HG03175 (cell line): ENCODE measurements around the gene SLC49A4.
"Not testable (repeated sequence)": the region's sequence is repeated elsewhere in the genome, so short reads cannot be mapped to it uniquely, and the experiment has no call there.

ENCODE experiments used
- ATAC-seq: cut with Tn5 transposase; IDR thresholded peaks from one replicate; pipeline ENCODE4 v1.9.1; 2021; ENCODE audit warnings: mild to moderate bottlenecking, moderate library complexity; ENCODE audit not compliant: unreplicated experiment

The SLC49A4 gene, protein sequence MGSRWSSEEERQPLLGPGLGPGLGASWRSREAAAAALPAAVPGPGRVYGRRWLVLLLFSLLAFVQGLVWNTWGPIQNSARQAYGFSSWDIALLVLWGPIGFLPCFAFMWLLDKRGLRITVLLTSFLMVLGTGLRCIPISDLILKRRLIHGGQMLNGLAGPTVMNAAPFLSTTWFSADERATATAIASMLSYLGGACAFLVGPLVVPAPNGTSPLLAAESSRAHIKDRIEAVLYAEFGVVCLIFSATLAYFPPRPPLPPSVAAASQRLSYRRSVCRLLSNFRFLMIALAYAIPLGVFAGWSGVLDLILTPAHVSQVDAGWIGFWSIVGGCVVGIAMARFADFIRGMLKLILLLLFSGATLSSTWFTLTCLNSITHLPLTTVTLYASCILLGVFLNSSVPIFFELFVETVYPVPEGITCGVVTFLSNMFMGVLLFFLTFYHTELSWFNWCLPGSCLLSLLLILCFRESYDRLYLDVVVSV

DNA sequence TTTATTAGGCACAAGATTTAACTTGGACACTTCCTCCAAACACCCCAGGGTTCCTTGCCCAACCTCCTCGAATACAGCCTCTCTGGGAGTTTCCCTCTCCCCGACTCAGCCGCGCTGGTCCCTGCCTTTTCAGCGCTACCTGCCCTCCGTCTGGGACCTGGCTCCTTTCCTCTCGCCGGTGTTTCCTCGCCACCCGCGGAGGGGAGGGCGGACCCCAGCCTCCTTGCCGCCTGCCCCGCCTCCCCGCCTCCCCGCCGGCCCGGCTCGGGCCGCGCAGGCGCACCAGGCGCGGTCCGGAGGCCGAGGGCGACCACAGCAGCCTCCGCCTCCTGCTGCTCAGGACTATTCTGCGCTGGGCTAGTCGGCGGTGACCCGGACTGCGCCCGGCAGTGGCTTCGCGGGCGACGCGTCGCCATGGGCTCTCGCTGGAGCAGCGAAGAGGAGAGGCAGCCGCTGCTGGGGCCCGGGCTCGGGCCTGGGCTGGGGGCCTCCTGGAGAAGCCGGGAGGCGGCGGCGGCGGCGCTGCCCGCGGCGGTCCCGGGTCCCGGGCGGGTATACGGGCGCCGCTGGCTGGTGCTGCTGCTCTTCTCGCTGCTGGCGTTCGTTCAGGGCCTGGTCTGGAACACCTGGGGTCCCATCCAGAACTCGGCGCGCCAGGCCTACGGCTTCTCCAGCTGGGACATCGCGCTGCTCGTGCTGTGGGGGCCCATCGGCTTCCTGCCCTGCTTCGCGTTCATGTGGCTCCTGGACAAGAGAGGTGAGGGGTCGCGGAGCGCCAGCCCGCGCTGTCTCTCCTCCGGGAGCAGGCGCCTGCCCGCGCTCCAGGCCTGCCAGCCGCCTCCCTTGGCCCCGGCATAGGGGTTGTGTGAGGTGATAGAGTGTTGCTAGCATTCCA is at the start of gene SLC49A4:
SLC49A4 (plus strand) TSS at position 291 of the 895 bp plus-strand sequence; CDS start at position 415, 124 bp downstream.
- ATAC-seq = peak; percentile 71

GRCh38 chr3:122745369-122746021 is 49.4 kb upstream of the SLC49A4 start:
- ATAC-seq = no peak

DNA sequence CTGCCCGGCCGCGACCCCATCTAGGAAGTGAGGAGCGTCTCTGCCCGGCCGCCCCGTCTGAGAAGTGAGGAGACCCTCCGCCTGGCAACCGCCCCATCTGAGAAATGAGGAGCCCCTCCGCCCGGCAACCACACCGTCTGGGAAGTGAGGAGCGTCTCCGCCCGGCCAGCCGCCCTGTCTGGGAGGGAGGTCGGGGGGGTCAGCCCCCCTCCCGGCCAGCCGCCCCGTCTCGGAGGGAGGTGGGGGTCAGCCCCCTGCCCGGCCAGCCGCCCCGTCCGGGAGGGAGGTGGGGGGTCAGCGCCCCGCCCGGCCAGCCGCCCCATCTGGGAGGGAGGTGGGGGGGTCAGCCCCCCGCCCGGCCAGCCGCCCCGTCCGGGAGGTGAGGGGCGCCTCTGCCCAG is 47.6 kb upstream of the SLC49A4 start:
- ATAC-seq = not testable (repeated sequence)

DNA sequence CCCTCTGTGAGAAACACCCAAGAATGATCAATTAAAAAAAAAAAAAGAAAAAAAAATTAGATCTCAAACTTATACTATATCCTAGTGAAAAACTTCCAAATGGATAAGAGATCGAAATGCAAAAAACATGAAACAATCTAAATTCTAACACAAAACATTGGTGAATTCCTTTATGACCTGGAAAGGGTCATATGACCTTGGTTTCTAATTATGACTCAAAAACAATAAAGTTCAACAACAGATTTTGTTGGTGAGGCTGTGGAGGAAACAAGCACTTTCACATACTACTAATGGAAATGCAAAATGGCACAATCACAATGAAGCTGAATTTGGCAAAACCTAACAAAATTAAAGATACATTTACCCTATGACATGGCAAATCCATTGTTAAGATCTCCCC is 46.5 kb upstream of the SLC49A4 start:
- ATAC-seq = no peak

- ATAC-seq = peak; percentile 57
Measured at GRCh38 chr3:122754929-122755328, 39.9 kb upstream of the SLC49A4 start.

- no peak for ATAC-seq
Measured at GRCh38 chr3:122755491-122755890, 39.4 kb upstream of the SLC49A4 start.

DNA sequence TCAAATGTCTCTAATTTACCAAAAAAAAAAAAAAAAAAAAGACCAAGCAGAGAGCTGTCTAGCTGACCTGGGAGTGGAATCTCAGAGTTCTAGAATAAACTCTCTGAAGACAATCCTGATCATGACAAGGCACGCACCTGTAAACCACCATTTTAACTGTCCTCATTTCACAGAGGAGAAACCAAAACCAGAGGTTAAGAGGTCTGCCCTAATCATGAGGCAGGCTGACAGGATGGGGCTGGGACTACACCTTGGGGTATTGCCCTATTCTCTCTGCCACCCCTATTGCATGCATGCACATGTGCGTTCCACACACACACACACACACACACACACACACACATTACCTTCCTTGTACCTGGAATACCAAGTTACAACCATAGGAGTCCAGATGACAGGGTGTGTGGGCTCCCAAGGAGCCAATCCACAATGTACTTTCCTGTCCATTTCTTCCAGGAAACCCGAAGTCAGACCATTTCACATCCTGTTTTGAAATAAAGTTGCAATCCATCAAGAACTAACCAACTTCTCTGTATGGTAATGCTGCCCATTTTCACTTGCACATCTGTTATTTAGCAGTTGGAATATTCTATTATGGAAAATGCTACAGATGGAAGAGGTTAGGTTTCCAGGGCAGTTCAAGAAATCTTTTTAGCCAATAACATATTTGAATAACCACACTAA is 35.9 kb upstream of the SLC49A4 start:
- no peak for ATAC-seq

- ATAC-seq = no peak
Measured at GRCh38 chr3:122760453-122761271, 34.2 kb upstream of the SLC49A4 start.

GRCh38 chr3:122766430-122766829 is 28.4 kb upstream of the SLC49A4 start:
- no peak for ATAC-seq

DNA sequence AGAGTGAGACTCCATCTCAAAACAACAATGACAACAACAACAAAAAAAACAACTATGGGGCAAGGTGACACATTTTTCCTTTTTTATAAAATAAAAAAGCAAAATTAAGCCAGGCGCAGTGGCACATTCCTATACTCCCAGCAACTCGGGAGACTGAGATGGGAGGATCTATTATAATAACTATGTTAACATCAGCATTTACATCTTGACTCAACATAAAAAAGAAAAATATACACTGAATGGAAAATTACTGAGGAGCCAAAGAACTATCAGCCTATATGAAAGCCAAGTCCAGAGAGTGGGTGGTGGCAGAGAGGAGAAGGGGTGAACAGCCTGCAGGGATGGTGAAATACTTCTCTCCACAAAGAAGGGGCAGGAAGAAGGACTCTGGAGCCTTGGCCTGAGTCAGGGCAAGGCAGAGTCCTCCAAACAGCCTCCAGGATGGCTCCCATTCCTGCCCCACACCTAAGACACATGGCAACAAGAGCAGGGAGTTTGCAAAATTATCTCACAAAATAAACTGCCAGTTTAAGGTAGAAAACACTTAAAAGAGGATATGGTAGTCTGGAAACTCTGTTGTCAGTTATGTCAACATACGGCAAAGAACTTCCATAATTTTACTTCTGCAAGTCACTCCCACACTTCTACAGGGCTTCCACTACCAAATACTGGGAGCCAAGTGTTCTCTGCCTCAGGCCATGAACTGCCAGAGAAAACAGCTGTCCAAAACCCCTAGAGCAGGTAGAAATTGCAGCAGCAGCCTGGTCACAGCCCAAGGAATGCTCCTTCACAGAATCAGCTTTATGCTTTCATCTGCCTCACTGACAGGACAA is 27.1 kb upstream of the SLC49A4 start:
- no peak for ATAC-seq

DNA sequence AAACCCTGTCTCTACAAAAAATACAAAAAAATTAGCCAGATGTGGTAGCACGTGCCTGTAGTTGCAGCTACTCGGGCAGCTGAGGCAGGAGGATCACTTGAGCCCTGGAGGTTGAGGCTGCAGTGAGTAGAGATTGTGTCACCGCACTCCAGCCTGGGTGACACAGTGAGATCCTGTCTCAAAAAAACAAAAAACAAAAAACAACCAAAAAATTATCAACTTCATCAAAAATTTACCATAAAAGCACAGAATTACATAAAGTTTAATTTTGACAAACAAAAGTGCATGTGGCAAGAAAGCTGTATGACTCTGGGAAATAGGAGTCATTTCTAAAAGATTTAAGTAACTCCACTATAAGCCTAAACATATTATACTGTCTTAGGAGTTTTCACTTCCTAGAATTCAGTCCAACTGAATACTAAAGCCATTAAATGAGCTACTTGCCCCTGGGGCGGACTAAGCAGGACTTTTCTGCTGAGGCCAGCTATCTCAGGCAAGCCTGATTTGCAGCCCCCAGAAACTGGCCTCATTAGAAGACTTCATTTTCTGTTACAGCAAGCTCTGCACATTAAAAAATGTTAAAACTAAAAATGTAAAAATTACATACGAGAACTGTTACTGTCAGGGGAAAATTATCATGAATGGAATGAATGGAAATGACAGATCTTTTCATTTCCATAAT is 24.2 kb upstream of the SLC49A4 start:
- ATAC-seq = no peak

DNA sequence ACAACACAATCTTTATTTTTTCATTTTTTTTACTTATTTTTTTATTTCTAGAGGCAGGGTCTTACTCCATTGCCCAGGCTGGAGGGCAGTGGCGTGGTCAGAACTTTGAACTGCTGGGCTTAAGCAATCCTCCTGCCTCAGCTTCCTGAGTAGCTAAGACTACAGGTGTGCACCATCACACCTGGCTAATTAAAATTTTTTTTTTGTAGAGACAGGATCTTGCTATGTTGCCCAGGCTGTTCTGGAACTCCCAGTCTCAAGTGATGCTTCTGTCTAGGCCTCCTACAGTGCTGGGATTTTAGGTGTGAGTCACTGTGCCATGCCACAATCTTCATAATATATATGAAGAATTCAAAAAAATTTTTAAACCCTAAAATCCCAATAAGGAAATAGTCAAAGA is 22.0 kb upstream of the SLC49A4 start:
- no peak for ATAC-seq

DNA sequence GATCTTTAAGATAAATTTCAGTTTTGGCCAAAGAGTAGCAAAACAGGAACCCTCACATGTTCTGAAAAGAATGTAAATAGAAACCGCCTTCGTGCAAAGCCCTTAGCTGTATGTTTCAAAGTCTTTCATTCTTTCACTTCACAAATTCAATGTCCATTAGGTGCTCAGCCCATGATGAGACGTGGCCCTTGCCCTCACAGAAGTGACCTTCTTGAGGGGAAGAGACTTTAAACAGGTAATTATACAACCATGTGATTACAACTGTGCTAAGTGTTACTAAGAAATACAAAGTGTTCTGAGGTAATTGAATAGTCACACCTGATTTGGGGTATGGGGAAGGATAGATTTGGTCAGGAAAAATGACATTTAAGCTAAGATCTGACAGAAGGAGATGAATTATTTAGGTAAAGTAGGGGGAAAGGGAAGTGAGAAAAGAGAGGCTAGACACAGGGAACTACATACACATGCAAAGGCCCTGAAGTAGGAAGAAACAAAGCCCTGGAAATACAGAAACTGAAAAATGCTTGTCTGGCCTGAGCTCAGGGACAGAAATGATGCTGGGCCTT is 20.8 kb upstream of the SLC49A4 start:
- peak; percentile 60 for ATAC-seq

GRCh38 chr3:122774564-122774963 is 20.3 kb upstream of the SLC49A4 start:
- no peak for ATAC-seq

- no peak for ATAC-seq
Measured at GRCh38 chr3:122776675-122777468, 18.0 kb upstream of the SLC49A4 start.

DNA sequence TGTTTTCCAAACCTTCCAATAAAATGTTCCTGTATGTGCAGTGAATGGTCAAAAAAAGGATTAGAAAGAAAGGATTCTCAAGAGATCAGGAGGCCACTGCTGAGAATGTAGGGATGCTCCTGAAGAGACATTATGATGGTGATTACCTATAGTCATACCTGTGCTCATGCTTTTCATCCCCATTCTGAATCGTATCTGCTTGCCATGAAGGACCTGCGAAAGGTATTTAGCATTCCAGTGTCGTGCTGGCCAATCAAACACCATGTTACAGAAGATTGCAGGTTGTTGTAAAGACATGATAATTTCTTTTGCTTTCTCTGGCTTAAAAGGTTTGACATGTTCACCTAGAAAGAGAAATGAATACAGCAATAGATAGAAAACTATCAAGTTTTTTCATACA is 17.3 kb upstream of the SLC49A4 start:
- ATAC-seq = no peak

GRCh38 chr3:122782804-122783203 is 12.1 kb upstream of the SLC49A4 start:
- no peak for ATAC-seq
